A172 (cell line): ENCODE measurements around the gene EXOC4. TPM values are rescaled to one million over a fixed set of nuclear protein-coding genes. Genes with fewer than 3 reads are reported as not detected.
"Not testable (repeated sequence)": the region's sequence is repeated elsewhere in the genome, so short reads cannot be mapped to it uniquely, and the experiment has no call there.

ENCODE experiments used
- DNase-seq: peaks from one replicate; pipeline ENCODE4 v3.0.0-alpha.2; 2015; ENCODE audit warnings: low spot score
- total RNA-seq: library from RNA; depleted of rRNA; stranded (reverse); fragments of >200 nt; shearing (Covaris generic); gene quantifications from 2 replicates; pipeline ENCODE4 v1.2.3, GENCODE V29; 2014

EXOC4 gene
- total RNA-seq, 1 experiment from 2014 or later: 37.4 TPM

GRCh38 chr7:133748443-133749407 lies 495.8 kb downstream of the EXOC4 start:
- DNase-seq: no peak

- DNase-seq: no peak
These were observed 497.4 kb downstream of the EXOC4 start for GRCh38 chr7:133750287-133750686.

- DNase-seq: no peak
These were observed 498.2 kb downstream of the EXOC4 start for GRCh38 chr7:133751079-133751478.

- no peak for DNase-seq
These were observed 500.6 kb downstream of the EXOC4 start for GRCh38 chr7:133753513-133753912.

GRCh38 chr7:133754708-133755107 lies 501.8 kb downstream of the EXOC4 start:
- no peak for DNase-seq

- no peak for DNase-seq
These were observed 503.0 kb downstream of the EXOC4 start for GRCh38 chr7:133755901-133756300.

GRCh38 chr7:133761443-133761842 lies 508.6 kb downstream of the EXOC4 start:
- no peak for DNase-seq

GRCh38 chr7:133763076-133763640 lies 510.3 kb downstream of the EXOC4 start:
- no peak for DNase-seq

- DNase-seq: no peak
These were observed 516.8 kb downstream of the EXOC4 start for GRCh38 chr7:133769668-133770067.

GRCh38 chr7:133770863-133771492 lies 518.1 kb downstream of the EXOC4 start:
- DNase-seq: peak; percentile 7

- no peak for DNase-seq
These were observed 519.0 kb downstream of the EXOC4 start for GRCh38 chr7:133771788-133772419.

GRCh38 chr7:133773601-133774000 lies 520.7 kb downstream of the EXOC4 start:
- DNase-seq: no peak

GRCh38 chr7:133775201-133775600 lies 522.3 kb downstream of the EXOC4 start:
- DNase-seq: no peak

GRCh38 chr7:133776266-133776665 lies 523.4 kb downstream of the EXOC4 start:
- DNase-seq: no peak

- DNase-seq: no peak
These were observed 524.8 kb downstream of the EXOC4 start for GRCh38 chr7:133777701-133778100.

- DNase-seq: no peak
These were observed 525.6 kb downstream of the EXOC4 start for GRCh38 chr7:133778472-133778871.

- DNase-seq: not testable (repeated sequence)
These were observed 526.7 kb downstream of the EXOC4 start for GRCh38 chr7:133779538-133779937.

GRCh38 chr7:133780912-133781311 lies 528.0 kb downstream of the EXOC4 start:
- DNase-seq: no peak

GRCh38 chr7:133781486-133782090 lies 528.7 kb downstream of the EXOC4 start:
- DNase-seq: no peak

- DNase-seq: no peak
These were observed 529.6 kb downstream of the EXOC4 start for GRCh38 chr7:133782470-133782869.

GRCh38 chr7:133783276-133783675 lies 530.4 kb downstream of the EXOC4 start:
- no peak for DNase-seq
